ENCODE results near the gene NGDN.
"Not testable (repeated sequence)": the region's sequence is repeated elsewhere in the genome, so short reads cannot be mapped to it uniquely, and the experiment has no call there.

NGDN gene

DNA sequence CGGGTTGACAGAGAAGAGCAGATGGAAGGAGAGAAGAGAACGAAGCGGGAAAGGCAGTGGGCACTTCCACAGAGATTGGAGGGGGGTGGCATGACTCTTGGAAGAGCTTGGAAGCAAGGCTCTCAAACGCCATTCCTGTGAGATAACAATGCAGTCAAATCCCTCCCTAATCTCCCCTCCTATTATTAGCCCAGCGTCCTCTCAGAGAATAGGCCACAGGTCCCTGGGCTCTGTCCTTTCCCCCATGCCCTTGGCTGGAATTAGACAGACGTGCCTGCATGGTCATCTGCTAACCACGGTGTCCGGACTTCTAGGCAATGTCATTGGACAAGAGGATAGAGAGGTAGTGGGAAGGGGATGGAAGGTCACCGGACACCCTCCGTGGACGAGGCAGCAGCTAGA, 26.1 kb upstream of the NGDN start:
- Histone ChIP-seq H3K4me3 (ENCODE audit: low read length) (no peak overlapping the region), H3K9me3 (ENCODE audit: control insufficient read depth, low read depth, low read length) (no peaks in the 10 kb centered on the region), H3K9ac (ENCODE audit: low read length) (no peak overlapping the region), H3K27me3 (ENCODE audit: control insufficient read depth, insufficient read depth, low read length) (no peaks in the 10 kb centered on the region), H3K36me3 (ENCODE audit: control insufficient read depth, low read depth, low read length) (no peaks in the 10 kb centered on the region), H3K4me1 (ENCODE audit: control insufficient read depth, low read depth, low read length) (peaks cover 10% of the 10 kb centered on the region), H3K27ac (ENCODE audit: low read length) (no peak overlapping the region)

DNA sequence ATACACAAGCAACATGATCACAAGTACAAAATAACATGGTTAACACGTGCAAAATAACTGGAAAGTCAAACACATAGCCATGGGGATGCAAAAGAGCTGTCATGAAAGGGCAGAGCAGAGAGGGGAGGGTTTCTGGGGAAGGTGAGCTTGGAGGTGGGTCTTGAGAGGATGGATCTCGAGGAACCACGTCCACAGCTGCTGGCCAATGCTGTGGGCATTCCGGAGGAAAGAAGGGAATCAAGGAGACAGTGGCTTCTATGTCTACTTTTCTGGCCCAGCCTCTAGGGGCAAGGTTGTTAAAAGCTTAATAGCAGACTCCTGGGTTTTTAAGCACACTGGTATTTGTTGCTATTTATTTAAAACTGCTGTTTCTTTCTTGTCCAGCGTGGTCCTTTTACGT, 25.6 kb upstream of the NGDN start:
- Histone ChIP-seq H3K4me3 (ENCODE audit: low read length) (no peak overlapping the region), H3K27me3 (ENCODE audit: control insufficient read depth, insufficient read depth, low read length) (no peaks in the 10 kb centered on the region), H3K9ac (ENCODE audit: low read length) (no peak overlapping the region), H3K36me3 (ENCODE audit: control insufficient read depth, low read depth, low read length) (no peaks in the 10 kb centered on the region), H3K27ac (ENCODE audit: low read length) (no peak overlapping the region), H3K4me1 (ENCODE audit: control insufficient read depth, low read depth, low read length) (peaks cover 10% of the 10 kb centered on the region), H3K9me3 (ENCODE audit: control insufficient read depth, low read depth, low read length) (no peaks in the 10 kb centered on the region)

DNA sequence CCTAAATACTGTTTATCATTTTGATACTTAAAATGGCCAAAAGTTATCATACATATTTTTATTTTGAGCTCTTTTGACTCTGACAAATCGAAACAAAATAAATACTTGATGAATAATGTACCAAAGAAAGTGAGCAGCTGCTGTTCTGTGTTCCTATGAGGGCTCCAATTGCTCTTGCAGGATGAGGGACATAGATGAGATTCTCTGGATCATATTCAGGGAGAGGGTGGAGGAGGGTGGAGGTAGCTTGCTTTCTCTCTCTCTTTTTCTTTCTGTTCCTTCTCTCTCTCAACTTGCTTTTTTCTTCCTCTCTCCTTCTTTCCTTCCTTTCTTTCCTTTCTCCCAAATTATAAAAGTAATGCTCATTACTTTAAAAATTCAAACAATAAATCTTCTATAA, 25.2 kb upstream of the NGDN start:
- Histone ChIP-seq H3K9ac (ENCODE audit: low read length) (no peak overlapping the region), H3K4me1 (ENCODE audit: control insufficient read depth, low read depth, low read length) (peaks cover 10% of the 10 kb centered on the region), H3K27ac (ENCODE audit: low read length) (no peak overlapping the region), H3K27me3 (ENCODE audit: control insufficient read depth, insufficient read depth, low read length) (no peaks in the 10 kb centered on the region), H3K9me3 (ENCODE audit: control insufficient read depth, low read depth, low read length) (no peaks in the 10 kb centered on the region), H3K4me3 (ENCODE audit: low read length) (no peak overlapping the region), H3K36me3 (ENCODE audit: control insufficient read depth, low read depth, low read length) (no peaks in the 10 kb centered on the region)

DNA sequence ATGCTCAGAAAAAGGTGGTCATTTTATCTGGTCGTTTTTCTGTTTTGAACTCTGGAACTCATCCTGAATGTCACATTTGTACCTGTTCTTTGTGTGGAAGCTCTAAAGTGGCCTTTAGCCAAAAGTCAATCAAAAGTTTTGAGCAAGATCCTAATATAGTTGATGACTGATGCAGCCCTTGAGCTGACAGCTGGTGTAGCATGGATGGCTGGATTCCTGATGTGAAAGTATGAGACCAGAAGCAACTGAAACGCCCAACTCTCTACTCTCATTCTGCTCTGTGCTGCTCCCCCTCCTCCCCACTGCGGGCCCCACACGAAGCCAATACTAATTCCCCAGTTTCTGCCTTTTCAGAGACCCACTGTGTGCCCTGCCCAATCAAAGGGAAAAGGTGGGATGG, 23.7 kb upstream of the NGDN start:
- no peak overlapping the region for H3K27ac ChIP-seq (ENCODE audit: low read length)
- H3K4me3 ChIP-seq (ENCODE audit: low read length) = no peak overlapping the region
- no peak overlapping the region for H3K9ac ChIP-seq (ENCODE audit: low read length)
- H3K4me1 ChIP-seq (ENCODE audit: control insufficient read depth, low read depth, low read length) = peaks cover 10% of the 10 kb centered on the region
- H3K9me3 ChIP-seq (ENCODE audit: control insufficient read depth, low read depth, low read length) = no peaks in the 10 kb centered on the region
- H3K27me3 ChIP-seq (ENCODE audit: control insufficient read depth, insufficient read depth, low read length) = no peaks in the 10 kb centered on the region
- no peaks in the 10 kb centered on the region for H3K36me3 ChIP-seq (ENCODE audit: control insufficient read depth, low read depth, low read length)

DNA sequence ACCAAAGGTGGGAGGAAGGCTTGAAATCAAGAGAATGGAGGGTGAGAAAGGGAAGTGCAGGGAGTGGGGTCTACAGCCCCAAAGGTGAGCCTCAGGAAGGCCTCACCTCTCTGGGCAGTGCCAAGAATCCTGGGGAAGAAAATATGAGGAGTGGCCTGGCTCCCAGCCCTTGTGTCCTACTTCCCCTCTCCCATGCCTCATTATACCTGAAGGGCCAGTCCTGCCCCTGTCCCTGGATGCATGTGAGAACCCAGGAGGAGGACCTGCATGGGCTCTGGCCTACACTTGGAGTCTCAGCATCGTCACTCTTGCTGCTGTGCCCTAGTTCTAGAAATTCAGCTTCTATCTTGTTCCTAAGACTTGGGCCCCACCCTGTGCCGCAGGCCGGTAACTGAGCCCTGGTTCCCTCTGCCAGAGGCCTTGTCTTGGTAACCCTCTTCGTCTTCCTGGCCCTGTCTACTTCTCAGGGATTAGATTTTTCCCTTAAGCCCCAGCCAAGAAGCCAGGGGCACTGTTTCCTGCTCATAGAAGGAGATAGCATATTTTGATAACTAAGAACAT, 23.1 kb upstream of the NGDN start:
- Histone ChIP-seq H3K9ac (ENCODE audit: low read length) (no peak overlapping the region), H3K9me3 (ENCODE audit: control insufficient read depth, low read depth, low read length) (no peaks in the 10 kb centered on the region), H3K36me3 (ENCODE audit: control insufficient read depth, low read depth, low read length) (no peaks in the 10 kb centered on the region), H3K27me3 (ENCODE audit: control insufficient read depth, insufficient read depth, low read length) (no peaks in the 10 kb centered on the region), H3K27ac (ENCODE audit: low read length) (no peak overlapping the region), H3K4me1 (ENCODE audit: control insufficient read depth, low read depth, low read length) (peaks cover 10% of the 10 kb centered on the region), H3K4me3 (ENCODE audit: low read length) (no peak overlapping the region)

DNA sequence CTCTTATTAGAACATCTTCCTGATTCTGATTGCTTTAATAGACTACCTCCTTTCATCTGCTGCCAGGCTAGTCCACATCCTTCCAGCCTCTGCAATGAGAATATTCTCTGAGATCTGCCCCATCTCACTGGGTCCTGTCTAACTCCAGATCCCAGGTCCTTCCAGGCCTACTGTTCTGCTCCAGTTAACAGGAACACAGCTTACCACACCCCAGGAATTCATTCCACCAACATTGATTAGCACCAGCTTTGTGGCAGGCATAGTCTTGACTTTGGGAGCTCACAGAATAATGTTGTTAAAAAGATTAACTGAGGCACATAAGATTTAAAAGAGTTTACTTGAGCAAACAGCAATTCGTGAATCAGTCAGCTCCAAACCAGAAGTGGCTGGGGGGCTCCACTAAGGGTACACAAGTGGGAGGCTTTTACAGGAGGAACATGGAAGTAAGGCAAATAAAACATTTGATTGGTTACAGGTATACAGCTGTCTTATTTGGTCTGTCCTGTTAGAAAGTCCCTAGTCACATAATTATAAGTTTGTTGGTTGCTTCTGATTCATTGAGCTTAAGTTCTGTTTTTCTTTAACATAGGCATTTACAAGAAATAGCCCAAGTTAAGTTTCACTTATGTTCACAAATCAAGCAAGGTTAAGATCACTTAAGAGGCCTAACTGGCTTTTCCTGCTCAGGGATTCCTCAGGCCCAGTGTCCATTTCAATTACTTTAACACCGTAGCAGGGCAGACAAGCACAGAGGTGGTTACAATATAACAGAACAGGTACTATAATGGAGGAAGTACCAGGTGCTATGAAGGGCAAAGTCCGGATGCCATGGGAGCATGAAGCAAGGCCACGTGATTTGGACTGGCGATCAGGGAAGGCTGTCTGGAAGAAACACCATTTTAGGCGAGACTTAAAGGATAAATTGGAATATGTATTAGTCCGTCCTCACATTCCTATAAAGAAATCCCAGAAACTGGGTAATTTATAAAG, 21.8 kb upstream of the NGDN start:
- peaks cover 5% of the 10 kb centered on the region for H3K4me1 ChIP-seq (ENCODE audit: control insufficient read depth, low read depth, low read length)
- H3K9ac ChIP-seq (ENCODE audit: low read length) = no peak overlapping the region
- H3K27me3 ChIP-seq (ENCODE audit: control insufficient read depth, insufficient read depth, low read length) = no peaks in the 10 kb centered on the region
- H3K36me3 ChIP-seq (ENCODE audit: control insufficient read depth, low read depth, low read length) = no peaks in the 10 kb centered on the region
- no peak overlapping the region for H3K4me3 ChIP-seq (ENCODE audit: low read length)
- no peaks in the 10 kb centered on the region for H3K9me3 ChIP-seq (ENCODE audit: control insufficient read depth, low read depth, low read length)
- no peak overlapping the region for H3K27ac ChIP-seq (ENCODE audit: low read length)

- Histone ChIP-seq H3K4me1 (ENCODE audit: control insufficient read depth, low read depth, low read length) (no peaks in the 10 kb centered on the region), H3K36me3 (ENCODE audit: control insufficient read depth, low read depth, low read length) (no peaks in the 10 kb centered on the region), H3K9ac (ENCODE audit: low read length) (no peak overlapping the region), H3K27ac (ENCODE audit: low read length) (no peak overlapping the region), H3K9me3 (ENCODE audit: control insufficient read depth, low read depth, low read length) (no peaks in the 10 kb centered on the region), H3K4me3 (ENCODE audit: low read length) (no peak overlapping the region), H3K27me3 (ENCODE audit: control insufficient read depth, insufficient read depth, low read length) (no peaks in the 10 kb centered on the region)
Measured at GRCh38 chr14:23449314-23449713, 20.2 kb upstream of the NGDN start.

- no peaks in the 10 kb centered on the region for H3K27me3 ChIP-seq (ENCODE audit: control insufficient read depth, insufficient read depth, low read length)
- no peaks in the 10 kb centered on the region for H3K4me1 ChIP-seq (ENCODE audit: control insufficient read depth, low read depth, low read length)
- H3K36me3 ChIP-seq (ENCODE audit: control insufficient read depth, low read depth, low read length) = no peaks in the 10 kb centered on the region
- no peak overlapping the region for H3K9ac ChIP-seq (ENCODE audit: low read length)
- H3K4me3 ChIP-seq (ENCODE audit: low read length) = no peak overlapping the region
- no peaks in the 10 kb centered on the region for H3K9me3 ChIP-seq (ENCODE audit: control insufficient read depth, low read depth, low read length)
- no peak overlapping the region for H3K27ac ChIP-seq (ENCODE audit: low read length)
Measured at GRCh38 chr14:23450379-23450778, 19.1 kb upstream of the NGDN start.

DNA sequence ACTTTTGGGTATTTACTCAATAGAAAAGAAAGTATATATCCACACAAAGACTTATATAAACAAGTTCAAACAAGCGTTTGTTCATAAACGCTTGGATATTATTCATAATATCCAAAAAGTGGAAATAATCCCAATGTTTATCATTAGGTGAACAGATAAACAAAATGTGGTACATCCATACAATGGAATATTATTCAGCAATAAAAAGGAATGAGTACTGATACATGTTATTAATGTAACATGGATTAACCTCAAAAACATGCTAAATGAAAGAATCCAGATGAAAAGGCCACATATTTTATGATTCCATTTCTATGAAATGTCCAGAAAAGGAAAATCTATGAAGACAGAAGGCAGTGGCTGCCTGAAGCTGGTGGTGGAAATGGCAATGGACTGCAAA, 17.3 kb upstream of the NGDN start:
- Histone ChIP-seq H3K27me3 (ENCODE audit: control insufficient read depth, insufficient read depth, low read length) (no peaks in the 10 kb centered on the region), H3K4me3 (ENCODE audit: low read length) (no peak overlapping the region), H3K27ac (ENCODE audit: low read length) (no peak overlapping the region), H3K9ac (ENCODE audit: low read length) (no peak overlapping the region), H3K36me3 (ENCODE audit: control insufficient read depth, low read depth, low read length) (no peaks in the 10 kb centered on the region), H3K4me1 (ENCODE audit: control insufficient read depth, low read depth, low read length) (no peaks in the 10 kb centered on the region), H3K9me3 (ENCODE audit: control insufficient read depth, low read depth, low read length) (no peaks in the 10 kb centered on the region)

DNA sequence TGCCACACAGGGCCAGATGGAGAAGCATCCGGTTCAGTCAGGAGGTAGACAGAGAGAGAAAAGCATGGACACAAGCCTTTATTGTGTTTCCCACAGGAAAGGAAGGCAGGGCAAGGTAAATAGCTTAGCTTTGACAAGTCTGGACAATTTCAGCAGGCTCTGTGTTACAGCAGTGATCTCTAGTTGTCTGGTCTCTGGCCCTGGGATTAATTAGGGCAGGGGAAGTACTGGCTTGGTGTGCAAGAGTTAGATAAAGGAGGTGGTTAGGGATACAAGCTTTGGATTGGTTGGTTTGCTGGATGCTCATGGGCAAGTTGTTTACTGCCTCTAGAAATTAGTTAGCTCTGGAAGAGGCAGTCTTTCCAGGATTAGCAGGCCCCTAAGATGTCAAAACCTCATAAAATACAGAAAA, 15.1 kb upstream of the NGDN start:
- Histone ChIP-seq H3K4me3 (ENCODE audit: low read length) (no peak overlapping the region), H3K27ac (ENCODE audit: low read length) (no peak overlapping the region)

GRCh38 chr14:23456883-23457586, 12.5 kb upstream of the NGDN start:
- H3K4me1 ChIP-seq (ENCODE audit: control insufficient read depth, low read depth, low read length); H3K9ac ChIP-seq (ENCODE audit: low read length); H3K27me3 ChIP-seq (ENCODE audit: control insufficient read depth, insufficient read depth, low read length); H3K27ac ChIP-seq (ENCODE audit: low read length); H3K4me3 ChIP-seq (ENCODE audit: low read length); H3K36me3 ChIP-seq (ENCODE audit: control insufficient read depth, low read depth, low read length); H3K9me3 ChIP-seq (ENCODE audit: control insufficient read depth, low read depth, low read length): not testable (repeated sequence)

More for the DNA sequence above, 15.1 kb upstream of the NGDN start:
- H3K9ac ChIP-seq (ENCODE audit: low read length) = no peak overlapping the region
- no peaks in the 10 kb centered on the region for H3K4me1 ChIP-seq (ENCODE audit: control insufficient read depth, low read depth, low read length)
- no peaks in the 10 kb centered on the region for H3K27me3 ChIP-seq (ENCODE audit: control insufficient read depth, insufficient read depth, low read length)
- H3K9me3 ChIP-seq (ENCODE audit: control insufficient read depth, low read depth, low read length) = no peaks in the 10 kb centered on the region
- no peaks in the 10 kb centered on the region for H3K36me3 ChIP-seq (ENCODE audit: control insufficient read depth, low read depth, low read length)

Data from iPS-18a (cell line).